HK-2 (cell line): ENCODE data around the gene MFAP3L.
"Not testable (repeated sequence)": the region's sequence is repeated elsewhere in the genome, so short reads cannot be mapped to it uniquely, and the experiment has no call there.

Source experiments
- DNase-seq: peaks from one replicate; pipeline ENCODE4 v3.0.0-alpha.2; 2018; ENCODE audit not compliant: unreplicated experiment

Gene MFAP3L

DNA sequence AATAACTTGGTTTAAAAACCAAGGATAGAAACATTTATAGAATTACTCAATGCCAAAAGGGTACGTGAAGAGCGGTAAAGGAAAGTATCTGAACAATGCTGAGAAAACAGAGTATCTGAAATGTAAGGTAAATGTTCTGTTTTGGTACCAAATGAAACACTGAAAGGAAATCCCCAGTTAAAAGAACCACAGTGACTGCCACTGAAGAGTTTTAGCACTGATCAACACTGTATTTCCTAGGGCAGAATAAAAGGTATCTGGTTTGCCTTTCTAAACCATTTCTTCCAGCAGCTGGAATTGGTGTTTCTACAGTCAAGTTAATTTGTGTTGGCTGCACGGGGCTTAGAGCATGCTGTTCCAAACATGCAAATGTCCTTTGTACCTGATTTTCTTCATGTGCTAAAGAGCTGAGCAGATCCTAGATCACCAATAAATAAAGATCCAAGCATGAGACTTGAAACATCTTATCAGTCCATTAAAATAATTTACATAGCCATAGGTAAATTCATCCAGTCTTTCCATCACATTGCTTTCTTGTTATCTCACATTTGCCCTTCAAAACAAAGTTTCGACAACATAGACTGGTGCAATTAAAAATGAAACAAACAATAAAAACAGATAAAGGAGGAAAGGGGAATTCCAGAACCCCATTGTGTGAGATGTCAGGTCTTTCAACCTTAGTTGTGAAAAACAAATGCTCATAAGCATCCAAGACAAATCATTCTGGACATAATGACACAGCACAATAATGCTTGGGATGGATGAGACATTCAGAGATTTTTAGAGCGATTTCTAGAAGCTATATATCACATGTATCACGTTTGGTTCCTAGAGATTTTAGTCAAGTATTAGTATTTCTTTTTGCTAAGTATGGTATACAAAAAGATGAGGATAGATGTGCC lies 38.6 kb downstream of the MFAP3L start:
- DNase-seq = no peak

- no peak for DNase-seq
Measured at GRCh38 chr4:169986369-169986768, 39.8 kb downstream of the MFAP3L start.

DNA sequence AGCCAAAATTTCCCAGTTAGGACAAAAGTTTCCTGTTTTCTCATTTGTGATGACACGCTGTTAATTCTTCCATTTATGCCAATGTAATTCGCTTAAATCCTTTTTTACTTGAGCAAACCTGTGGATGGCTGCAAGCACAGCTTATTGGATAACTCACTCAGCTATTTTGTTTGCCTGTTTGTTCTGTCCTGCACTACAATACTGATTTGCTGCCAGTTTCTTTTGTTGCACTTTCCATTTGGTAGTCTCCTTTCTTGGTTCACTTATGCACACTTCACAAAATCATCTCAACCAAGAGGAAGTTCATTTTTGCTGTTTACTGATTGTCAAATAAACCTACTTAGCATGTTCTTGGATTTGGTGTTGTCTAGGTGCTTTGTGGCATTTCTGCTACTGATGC lies 40.3 kb downstream of the MFAP3L start:
- DNase-seq = no peak

GRCh38 chr4:169984745-169985144 lies 41.5 kb downstream of the MFAP3L start:
- DNase-seq = no peak

- no peak for DNase-seq
Measured at GRCh38 chr4:169984173-169984572, 42.0 kb downstream of the MFAP3L start.

- no peak for DNase-seq
Measured at GRCh38 chr4:169976951-169977350, 49.2 kb downstream of the MFAP3L start.

- DNase-seq = no peak
Measured at GRCh38 chr4:169975838-169976796, 50.1 kb downstream of the MFAP3L start.

GRCh38 chr4:169975131-169975837 lies 50.9 kb downstream of the MFAP3L start:
- DNase-seq = no peak

GRCh38 chr4:169971456-169972015 lies 54.7 kb downstream of the MFAP3L start:
- DNase-seq = no peak

GRCh38 chr4:169968999-169969398 lies 57.2 kb downstream of the MFAP3L start:
- DNase-seq = peak; percentile 8

DNA sequence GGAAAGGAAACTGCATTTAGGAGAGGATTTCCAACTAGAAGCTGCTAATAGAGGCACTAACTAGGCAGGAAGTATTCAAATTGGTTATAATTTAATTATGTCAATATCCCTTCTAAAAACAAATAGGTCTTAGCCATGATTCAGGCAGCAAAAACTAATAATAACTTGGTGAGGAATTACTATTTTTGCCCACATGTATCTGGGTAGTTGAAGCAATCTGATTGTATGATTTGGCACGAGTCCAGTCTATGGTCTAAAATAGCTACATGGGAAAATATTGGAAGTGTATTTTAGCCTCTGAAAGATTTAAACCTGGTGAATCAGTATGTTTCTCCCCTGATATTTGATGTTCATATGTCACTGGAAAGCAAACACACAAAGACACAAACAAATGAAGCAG lies 62.2 kb downstream of the MFAP3L start:
- DNase-seq = no peak

- DNase-seq = no peak
Measured at GRCh38 chr4:169959254-169959653, 66.9 kb downstream of the MFAP3L start.

GRCh38 chr4:169958629-169959028 lies 67.6 kb downstream of the MFAP3L start:
- DNase-seq = no peak

DNA sequence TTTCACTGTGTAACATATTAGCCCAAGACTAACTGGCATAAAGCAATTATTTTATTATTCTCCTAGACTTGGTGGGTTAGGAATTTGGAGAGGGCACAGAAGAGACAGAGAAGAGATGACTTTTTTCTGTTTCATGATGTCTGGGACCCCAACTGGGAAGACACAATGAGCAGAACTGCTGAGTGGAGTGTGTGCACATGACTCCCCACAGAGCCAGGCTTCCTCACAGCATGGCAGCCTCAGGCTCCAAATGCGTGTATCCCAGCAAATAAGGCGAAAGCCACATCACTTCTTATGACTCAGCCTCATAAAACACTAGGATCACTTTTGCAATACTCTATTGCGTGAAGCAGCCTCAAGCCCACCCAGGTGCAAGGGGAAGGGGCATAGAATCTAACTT lies 68.4 kb downstream of the MFAP3L start:
- no peak for DNase-seq

DNA sequence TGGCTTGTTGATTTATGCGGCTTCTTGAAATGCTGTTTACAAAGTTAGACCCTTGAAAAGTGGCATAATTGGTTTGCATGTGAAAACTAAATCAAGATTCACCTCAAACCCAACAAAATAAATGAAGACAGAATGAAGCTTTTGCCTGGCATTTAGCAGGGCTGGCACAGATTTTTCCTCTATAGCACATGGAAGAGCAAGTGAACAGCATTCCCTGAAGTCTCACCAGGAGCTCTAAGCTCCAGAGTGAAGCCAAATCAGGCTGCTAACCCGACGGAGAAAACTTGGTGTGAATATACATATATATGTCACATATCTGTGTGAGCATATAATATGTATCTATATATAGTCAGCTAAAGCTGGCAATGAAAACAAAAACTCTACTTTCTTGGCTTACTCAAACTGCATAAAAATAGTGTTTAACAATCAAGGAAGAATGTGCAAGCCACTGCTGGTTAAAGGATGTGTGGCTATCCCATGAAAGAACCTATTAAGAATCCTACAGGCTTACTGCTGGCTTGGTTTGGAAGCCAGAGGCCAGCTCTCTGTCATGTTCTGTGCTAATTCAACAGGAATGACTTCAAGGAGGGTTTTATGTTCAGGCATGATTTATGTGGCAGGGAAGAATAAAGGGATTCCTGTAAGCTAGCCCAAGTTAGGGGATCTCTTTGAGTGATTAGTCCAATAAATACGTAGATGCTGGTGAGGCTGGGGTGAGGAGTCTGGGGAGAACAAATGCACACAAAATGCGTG lies 69.9 kb downstream of the MFAP3L start:
- no peak for DNase-seq

DNA sequence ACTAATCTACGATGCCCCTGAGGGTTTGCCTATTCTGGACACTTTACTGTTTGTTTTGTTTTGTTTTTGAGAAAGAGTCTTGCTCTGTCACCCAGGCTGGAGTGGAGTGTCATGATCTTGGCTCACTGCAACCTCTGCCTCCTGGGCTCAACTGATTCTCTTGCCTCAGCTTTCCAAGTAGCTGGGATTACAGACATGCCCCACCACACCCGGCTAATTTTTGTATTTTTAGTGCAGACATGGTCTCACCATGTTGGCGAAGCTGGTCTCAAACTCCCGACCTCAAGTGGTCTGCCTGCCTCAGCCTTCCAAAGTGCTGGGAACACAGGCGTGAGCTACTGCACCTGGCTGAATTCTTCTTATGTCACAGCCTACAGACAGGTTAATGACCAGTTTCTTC lies 70.7 kb downstream of the MFAP3L start:
- DNase-seq = no peak

DNA sequence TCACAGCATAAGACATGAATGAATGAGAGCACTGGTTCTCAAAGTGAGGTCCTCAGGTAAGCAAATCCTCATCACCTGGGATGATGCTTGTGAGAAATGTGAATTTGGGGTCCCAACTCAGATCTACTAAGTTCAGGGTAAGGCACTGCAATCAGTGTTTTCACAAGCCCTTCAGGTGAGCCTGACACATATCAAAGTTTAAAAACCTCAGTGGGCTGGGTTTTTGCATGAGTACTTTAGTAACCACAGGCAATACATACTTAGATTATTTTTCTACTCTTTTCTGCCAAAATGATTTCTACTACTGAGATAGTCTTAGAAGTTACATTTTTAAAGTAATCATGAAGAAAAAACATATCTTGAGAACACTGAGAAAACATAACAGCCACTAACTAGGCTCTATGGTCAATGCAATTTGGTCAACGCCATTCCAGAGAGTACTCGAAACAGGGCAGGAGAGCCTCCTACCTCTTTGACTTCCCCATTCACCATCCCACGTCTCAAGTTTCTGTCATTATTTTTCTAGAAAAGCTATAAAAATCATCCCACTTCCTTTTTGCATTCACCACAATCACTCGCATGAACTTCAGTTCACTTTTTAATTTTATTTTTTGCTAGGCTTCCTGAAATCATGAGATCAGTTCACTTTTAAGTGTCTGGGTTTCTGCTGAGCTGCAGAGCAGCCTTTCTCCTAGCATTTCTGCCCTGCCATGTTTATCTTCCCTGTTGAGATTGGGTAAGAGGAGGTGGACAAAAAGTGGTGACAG lies 73.8 kb downstream of the MFAP3L start:
- no peak for DNase-seq

- DNase-seq = no peak
Measured at GRCh38 chr4:169948271-169948670, 77.9 kb downstream of the MFAP3L start.

GRCh38 chr4:169945636-169946035 lies 80.6 kb downstream of the MFAP3L start:
- DNase-seq = no peak

GRCh38 chr4:169943601-169944000 lies 82.6 kb downstream of the MFAP3L start:
- DNase-seq = not testable (repeated sequence)
